Measurements from ENCODE around the gene AGPAT2.

AGPAT2 gene

GRCh38 chr9:136659861-136660784, 27.1 kb downstream of the AGPAT2 start:
- no peak for DNase-seq

- DNase-seq, result no peak
Observed at GRCh38 chr9:136658849-136659535, 28.3 kb downstream of the AGPAT2 start.

- DNase-seq, result no peak
Observed at GRCh38 chr9:136657974-136658848, 29.0 kb downstream of the AGPAT2 start.

GRCh38 chr9:136656795-136657611, 30.3 kb downstream of the AGPAT2 start:
- no peak for DNase-seq

GRCh38 chr9:136656183-136656738, 31.0 kb downstream of the AGPAT2 start:
- no peak for DNase-seq

- no peak for DNase-seq
Observed at GRCh38 chr9:136655536-136656182, 31.6 kb downstream of the AGPAT2 start.

- no peak for DNase-seq
Observed at GRCh38 chr9:136654820-136655535, 32.3 kb downstream of the AGPAT2 start.

GRCh38 chr9:136653323-136654079, 33.8 kb downstream of the AGPAT2 start:
- DNase-seq, result no peak

- no peak for DNase-seq
Observed at GRCh38 chr9:136651860-136652259, 35.4 kb downstream of the AGPAT2 start.

GRCh38 chr9:136650648-136651047, 36.6 kb downstream of the AGPAT2 start:
- DNase-seq, result no peak

GRCh38 chr9:136650021-136650420, 37.2 kb downstream of the AGPAT2 start:
- no peak for DNase-seq

GRCh38 chr9:136648751-136649150, 38.5 kb downstream of the AGPAT2 start:
- no peak for DNase-seq

GRCh38 chr9:136646827-136647711, 40.2 kb downstream of the AGPAT2 start:
- DNase-seq, result no peak

- DNase-seq, result no peak
Observed at GRCh38 chr9:136645903-136646754, 41.1 kb downstream of the AGPAT2 start.

- no peak for DNase-seq
Observed at GRCh38 chr9:136645352-136645902, 41.8 kb downstream of the AGPAT2 start.

GRCh38 chr9:136644593-136645351, 42.5 kb downstream of the AGPAT2 start:
- no peak for DNase-seq

- DNase-seq, result no peak
Observed at GRCh38 chr9:136644343-136644592, 43.0 kb downstream of the AGPAT2 start.
